Inflammatory macrophage treated with lipopolysaccharide for 4 hours (primary cell): ENCODE data around the gene GFM1.
A peak's percentile ranks its signal among the peaks of the same experiment; 100 is the strongest.

Experiments used
- DNase-seq: peaks from one replicate; pipeline ENCODE4 v3.0.0-alpha.2; 2020

Gene GFM1

DNA sequence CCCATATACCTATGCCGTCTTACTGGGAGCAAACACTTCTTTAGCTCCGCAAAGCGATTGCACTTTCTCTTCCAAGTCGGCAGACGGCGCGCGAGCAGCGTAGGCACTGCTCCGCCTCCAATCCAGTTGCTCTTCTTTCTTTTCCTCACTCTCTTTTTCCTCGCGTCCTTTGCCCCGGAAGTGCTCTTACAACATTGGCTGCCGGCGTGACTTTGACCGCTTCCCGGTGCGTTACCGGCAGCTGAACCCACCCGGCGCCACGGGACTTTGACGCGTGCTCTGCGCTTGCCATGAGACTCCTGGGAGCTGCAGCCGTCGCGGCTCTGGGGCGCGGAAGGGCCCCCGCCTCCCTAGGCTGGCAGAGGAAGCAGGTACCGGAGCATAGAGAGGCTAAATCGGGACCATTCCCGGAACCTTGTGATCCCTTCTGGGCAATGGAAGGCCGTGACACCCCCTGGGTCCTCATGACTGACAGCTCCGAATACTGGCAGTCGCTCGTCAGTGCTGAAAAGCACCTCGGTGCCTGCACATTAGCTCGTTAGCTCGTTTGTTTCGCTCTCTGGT, at the start of gene GFM1:
TSS of gene GFM1 (plus strand) at position 183 of the 564 bp plus-strand sequence. CDS start at position 291, 108 bp downstream.
- peak; percentile 96 for DNase-seq

GRCh38 chr3:158600787-158601186, 43.5 kb upstream of the GFM1 start:
- DNase-seq = no peak

GRCh38 chr3:158602227-158602626, 42.1 kb upstream of the GFM1 start:
- no peak for DNase-seq

- DNase-seq = no peak
These were observed 26.1 kb upstream of the GFM1 start for GRCh38 chr3:158617982-158618875.

- no peak for DNase-seq
These were observed 18.4 kb upstream of the GFM1 start for GRCh38 chr3:158625881-158626280.

DNA sequence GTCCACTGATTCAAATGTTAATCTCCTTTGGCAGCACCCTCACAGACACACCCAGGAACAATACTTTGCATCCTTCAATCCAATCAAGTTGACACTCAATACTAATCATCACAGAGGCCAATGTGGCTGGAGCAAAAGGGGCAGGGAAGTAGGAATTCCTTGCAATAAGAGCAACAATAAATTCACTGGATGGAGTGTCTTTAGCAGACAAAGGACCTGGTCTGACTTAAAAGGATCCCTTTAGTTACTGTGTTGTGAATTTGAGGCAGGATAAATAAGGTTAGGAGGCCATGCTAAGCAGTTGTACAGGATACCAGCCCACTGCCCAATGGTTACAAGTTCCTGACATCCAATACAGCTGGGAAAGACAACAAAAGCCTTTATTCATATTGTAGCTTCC, 12.3 kb upstream of the GFM1 start:
- DNase-seq = no peak

GRCh38 chr3:158640646-158641045, 3.7 kb upstream of the GFM1 start:
- no peak for DNase-seq

DNA sequence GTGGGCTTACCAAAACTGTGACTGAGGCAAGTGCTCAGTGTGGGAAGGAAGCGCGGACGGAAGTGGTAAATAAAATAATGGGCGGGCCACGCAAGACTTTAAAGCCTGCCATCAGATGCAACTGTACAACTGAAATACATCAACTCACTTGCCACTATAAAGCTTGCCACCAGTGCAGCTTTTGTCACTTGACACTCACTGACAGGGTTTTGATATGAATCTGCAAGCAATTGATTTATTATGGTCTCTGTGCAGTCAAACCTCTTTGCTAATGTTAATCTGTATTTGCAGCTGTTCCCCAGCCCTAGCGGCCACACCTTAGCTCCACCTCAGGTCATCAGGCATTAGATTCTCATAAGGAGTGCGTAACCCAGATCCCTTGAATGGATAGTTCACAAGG, 2.3 kb upstream of the GFM1 start:
- DNase-seq = no peak

DNA sequence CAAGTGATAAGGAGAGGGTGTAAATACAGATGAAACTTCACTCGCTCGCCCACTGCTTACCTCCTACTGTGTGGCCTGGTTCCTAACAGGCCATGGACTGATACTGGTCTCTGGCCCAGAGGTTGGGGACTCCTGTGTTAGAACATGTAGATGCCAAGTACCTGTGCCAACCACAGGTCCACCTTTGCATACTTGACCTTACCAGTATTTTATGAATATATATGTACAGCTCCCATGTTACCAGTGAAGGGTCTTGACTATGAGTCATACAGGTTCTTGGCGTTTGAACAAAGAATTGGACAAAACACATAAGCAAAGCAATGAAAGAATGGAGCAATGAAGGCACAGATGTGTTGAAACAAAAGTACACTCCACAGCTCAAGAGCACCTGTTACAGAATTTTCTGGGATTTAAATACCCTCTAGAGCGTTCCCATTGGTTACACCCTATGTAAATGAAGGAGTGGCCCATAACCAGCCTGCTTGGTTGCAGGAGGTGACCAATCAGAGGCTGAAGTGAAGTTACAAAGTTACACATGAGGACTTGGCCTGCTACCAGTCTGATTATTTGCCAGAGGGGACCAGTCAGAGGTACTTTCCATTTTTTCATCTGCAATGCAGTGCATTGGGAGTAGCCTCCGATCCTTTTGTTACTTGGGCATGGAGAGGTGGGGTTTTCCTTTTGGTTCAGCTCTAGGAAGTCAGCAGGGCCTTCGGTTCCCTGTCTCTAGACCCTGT, 1.7 kb upstream of the GFM1 start:
- no peak for DNase-seq

DNA sequence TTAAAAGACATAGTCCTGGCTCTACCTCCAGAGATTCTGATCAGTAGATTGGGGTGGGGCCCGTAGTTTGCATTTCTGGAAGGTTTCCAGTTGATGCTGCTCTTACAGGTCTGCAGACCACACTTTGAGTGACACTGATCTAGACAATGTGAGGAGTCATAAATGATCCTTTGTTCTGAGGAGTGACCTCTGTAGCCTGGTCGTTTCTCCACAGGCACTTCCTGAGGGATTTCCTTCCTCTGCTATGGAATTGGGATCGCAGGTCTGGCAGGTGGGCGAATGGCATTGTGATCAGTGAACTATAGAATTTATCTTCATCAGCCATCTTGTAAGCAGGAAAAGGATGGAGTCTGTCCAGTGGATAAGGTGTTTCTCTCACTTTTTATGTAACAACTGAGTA, 5.5 kb downstream of the GFM1 start:
- no peak for DNase-seq

GRCh38 chr3:158651192-158651591, 6.9 kb downstream of the GFM1 start:
- DNase-seq = no peak

DNA sequence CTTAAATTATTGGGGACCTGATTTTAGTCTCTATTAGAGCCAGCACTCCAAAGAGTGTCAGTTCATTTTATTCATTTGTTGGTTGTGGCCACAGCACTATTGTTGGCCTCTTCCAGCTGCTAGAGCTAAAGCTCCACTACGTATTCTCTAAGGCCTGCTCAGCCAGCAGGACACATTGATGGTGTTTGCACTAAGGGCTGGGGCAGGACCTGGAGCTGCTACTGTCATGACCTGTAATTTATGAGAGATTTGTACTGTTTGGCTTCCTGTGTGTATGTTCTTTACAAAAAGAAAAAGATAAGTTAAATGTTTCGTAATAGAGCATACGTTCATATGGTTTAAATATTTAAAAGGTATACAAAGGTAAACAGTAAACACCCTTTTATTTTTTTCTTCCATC, 8.1 kb downstream of the GFM1 start:
- no peak for DNase-seq

DNA sequence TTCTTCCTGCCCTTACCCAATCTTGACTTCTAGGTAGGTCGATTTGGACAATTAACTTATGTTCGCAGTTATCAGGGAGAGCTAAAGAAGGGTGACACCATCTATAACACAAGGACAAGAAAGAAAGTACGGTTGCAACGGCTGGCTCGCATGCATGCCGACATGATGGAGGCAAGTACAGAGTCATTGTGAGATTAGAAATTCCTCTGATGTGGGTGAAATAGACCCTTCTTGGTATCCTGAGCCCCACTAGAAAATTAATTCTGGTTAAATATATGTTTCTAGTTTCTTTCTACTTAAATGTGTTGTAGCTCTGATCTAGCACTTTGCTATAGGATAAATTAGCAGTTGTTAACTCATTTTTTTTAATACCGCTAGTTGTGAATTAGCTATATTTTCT, 14.6 kb downstream of the GFM1 start:
- DNase-seq = no peak

GRCh38 chr3:158659454-158660237, 15.3 kb downstream of the GFM1 start:
- peak; percentile 73 for DNase-seq

DNA sequence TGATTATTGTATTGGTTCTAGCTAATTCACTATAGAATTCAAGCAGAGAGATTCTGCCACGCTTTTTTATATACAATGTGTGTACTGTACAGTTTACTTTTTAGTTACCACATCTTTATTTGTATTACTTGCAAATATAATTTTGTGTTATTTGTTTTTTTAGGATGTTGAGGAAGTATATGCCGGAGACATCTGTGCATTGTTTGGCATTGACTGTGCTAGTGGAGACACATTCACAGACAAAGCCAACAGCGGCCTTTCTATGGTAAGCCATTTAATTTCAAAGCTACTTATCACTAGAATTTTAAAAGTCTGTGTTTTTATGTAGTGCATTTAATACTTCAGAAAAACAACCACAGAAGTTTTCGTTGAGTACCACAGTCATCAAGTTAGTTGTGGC, 16.4 kb downstream of the GFM1 start:
- no peak for DNase-seq

- DNase-seq = peak; percentile 56
These were observed 18.9 kb downstream of the GFM1 start for GRCh38 chr3:158663246-158663645.

DNA sequence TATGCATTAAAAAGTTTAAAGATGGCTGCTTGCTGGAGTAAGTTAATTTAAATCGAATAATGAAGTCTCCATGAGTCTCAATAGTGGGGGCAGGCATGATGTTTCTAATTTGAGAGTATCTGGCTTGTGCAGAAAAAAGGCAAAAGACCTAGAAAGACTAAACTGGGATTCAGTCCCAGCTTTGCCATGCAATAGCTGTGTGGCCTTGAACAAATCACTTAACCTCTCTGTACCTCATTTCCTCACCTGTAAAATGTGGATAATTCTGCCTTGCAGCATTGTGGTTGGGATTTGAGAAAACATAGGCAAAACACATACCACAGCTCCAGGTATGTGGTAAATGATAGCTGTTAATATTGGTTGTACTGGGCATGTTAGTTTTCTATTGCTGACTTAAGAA, 19.5 kb downstream of the GFM1 start:
- DNase-seq = no peak

- DNase-seq = no peak
These were observed 22.1 kb downstream of the GFM1 start for GRCh38 chr3:158666416-158666815.

DNA sequence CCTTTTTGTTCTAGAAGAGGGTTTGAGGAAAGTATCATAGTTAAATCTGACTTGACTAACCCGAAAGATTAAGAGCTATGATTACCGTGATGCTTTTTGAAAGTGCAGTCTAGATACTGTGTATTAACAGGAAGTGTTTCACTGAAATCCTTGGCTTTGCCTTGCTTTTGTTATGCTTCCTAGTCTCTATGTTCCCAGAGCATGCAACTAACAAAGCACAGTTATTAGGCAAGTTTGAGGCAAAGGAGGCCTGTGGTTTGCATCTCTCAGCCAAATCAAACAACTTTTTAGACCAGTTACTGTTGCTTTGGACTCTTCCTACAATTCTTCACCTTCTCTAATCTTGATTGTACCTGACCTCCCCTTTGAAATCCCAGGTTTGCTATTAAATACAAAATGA, 24.2 kb downstream of the GFM1 start:
- DNase-seq = no peak

GRCh38 chr3:158671821-158672214, 27.5 kb downstream of the GFM1 start:
- no peak for DNase-seq

GRCh38 chr3:158672215-158673176, 28.2 kb downstream of the GFM1 start, which contains the start of gene LXN:
LXN (minus strand) TSS chr3:158672648; CDS start chr3:158672478, 170 bp downstream.
- peak; percentile 73 for DNase-seq

- no peak for DNase-seq
These were observed 34.4 kb downstream of the GFM1 start for GRCh38 chr3:158678687-158679086.
